UCSD-AML1 (cell line): ENCODE results near the gene PROCR.
"Not testable (repeated sequence)": the region's sequence is repeated elsewhere in the genome, so short reads cannot be mapped to it uniquely, and the experiment has no call there.

ENCODE experiments used
- DNase-seq: peaks from one replicate; lab custom pipeline; 2025; ENCODE audit not compliant: unreplicated experiment; lab: John Stamatoyannopoulos, UW

PROCR gene

DNA sequence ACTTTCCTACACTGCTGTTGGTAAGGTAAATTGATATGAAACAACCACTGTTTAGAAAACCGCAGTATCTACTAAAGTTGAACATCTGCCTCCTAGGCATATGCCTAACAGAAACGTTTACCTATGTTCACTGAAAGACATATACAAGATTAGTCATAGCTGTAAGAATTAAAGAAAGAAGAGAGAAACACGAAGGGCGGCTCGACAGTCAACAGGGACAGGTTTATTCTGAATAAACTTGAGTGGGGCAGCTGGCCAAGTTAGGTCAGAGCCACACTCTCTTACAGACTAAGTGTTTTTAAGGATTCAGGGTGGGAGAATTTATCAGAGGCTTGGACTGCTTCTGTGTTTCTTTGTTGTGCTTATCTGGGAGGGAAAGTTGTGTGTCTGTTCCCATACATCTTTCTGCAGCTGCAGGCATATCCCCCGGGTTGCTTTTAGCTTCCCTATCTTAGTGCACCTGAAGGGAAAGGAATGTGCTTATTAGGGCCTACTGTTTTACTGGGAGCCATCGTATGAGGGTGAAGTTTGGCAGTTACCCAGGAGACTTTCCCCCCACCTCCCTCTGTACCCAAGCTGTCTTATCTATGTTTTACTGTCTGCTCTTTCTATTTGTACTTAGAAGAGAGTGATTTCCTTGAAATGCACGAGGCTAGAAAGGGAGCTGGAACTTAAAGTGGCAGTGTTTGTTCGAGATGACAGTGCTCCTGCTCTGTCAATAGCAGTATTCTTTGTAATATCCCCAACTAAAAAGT is 20.4 kb downstream of the PROCR start:
- DNase-seq, result no peak

DNA sequence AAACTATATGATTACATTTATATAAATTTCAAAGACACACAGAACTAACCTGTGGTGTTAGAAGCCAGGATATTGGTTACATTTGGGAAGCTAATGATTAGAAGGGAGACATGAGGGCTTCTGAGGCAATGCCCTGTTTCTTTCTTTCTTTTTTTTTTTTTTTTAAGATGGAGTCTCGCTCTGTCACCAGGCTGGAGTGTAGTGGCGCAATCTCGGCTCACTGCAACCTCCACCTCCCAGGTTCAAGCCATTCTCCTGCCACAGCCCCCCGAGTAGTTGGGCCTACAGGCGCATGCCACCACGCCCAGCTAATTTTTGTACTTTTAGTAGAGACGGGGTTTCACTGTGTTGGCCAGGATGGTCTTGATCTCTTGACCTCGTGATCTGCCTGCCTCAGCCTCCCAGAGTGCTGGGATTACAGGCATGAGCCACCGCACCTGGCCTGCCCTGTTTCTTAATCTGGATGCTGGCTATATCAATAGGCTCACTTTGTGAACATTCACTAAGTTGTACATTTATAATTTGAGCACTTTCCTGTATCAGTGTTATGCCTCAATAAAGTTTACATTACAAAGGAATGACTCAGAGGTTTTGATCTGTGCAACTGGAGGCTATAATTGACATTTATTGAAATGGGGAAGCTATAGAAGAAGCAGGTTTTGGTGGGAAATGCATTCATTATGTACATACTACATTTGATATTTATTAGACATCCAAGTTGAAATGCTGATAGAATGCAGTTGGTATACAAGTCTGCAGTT is 21.3 kb downstream of the PROCR start:
- not testable (repeated sequence) for DNase-seq

DNA sequence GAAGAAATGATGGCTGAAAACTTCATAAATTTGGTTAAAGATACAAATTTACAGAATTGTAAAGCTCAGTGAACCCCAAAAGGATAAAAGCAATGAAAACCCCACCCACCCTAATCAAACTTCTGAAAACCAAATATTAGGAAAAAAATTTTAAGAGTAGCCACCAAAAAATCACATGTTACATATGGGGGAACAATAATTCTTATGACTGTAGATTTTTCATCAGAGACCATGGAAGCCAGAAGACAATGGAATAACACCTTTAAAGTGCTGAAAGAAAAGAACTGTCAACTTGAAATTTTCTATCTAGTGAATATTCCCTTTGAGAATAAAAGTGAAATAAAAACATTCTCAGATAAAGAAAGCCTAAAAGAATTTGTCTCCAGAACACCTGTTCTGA is 24.4 kb downstream of the PROCR start:
- DNase-seq, result no peak

DNA sequence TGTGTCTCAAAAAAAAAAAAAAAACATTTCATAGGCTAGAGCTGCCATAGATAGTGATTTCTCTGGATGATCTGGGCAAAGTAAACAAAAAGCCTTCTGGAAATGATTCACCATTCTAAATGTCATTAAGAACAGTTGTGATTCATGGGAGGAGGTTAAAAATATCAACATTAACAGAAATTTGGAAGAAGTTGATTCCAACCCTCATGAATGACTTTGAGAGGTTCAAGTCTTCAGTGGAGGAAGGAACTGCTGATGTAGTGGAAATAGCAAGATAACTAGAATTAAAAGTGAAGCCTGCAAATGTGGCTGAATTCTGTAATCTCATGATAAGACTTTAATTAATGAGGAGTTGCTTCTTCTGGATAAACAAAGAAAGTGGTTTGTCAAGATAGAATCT is 27.9 kb downstream of the PROCR start:
- no peak for DNase-seq

DNA sequence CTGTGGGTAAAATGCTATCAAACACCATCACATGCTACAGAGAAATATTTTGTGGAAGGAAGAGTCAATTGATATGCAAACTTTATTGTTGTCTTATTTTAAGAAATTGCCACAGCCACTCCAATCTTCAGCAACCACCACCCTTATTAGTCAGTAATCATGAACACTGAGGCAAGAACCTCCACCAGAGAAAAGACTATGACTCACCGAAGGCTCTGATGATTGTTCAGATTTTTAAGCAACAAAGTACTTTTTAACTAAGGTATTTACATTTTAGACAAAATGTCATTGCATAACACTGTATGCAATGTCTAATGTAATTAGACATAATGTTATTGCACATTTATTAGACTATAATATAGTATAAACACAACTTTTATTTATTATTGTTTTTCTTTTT is 28.4 kb downstream of the PROCR start:
- no peak for DNase-seq

DNA sequence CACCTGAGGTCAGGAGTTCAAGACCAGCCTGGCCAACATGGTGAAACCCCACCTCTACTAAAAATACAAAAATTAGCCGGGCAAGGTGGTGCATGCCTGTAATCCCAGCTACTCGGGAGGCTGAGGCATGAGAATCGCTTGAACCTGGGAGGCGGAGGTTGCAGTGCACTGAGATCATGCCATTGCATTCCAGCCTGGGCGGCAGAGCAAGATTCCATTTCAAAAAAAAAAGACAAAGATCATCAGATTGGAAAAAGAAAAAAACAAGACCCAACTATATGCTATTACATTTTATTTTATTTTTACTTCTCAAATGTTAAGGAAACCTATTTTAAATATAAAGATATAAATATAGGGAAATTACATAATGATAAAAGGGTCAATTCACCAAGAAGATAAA is 29.6 kb downstream of the PROCR start:
- DNase-seq, result not testable (repeated sequence)

DNA sequence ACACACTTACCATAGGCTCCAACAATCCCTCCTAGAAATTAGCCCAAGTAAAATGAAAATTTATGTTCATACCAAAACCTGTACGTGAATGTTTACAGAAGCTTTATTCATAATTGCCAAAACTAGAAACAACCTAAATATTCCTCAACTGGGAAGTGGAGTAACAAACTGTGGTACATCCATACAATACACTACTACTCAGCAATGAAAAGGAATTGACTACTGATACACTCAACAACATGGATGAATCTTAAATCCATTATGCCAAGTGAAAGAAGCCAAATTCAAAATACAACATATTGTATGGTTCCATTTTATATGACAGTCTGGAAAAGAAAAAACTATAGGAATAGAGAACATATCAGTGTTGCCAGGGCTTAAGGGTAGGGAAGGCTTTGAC is 34.9 kb downstream of the PROCR start:
- no peak for DNase-seq

DNA sequence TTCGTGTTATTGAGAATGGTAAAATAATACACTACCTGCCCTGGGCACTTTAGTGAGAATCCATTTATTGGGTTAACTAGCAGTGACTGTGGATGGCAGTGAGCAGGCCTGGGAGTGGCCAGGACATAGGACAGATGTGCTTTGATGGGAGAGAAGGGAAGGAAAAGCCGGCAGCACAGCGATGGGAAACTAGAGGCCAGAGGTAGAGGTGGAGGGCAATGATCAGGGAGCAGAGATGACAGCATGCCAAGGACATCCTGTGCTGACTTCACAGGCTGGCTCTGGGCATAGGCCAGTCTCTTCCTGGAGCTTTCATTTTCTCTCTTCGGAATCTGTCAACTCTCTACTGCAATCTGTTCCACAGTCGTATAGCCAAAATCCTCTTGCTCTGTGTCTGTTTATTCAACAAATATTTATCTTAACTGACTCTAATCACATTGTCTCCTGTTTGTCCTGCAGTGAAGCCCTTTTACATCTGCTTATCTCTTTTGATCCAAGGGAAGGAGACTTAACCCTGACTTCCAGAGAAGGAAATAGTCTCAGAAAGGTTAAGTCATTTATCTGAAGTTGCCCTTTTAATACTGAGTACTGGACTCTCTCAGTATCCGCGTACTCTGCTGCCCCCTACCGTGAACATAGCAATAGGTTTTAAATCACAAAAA is 36.2 kb downstream of the PROCR start:
- DNase-seq, result peak; percentile 58

DNA sequence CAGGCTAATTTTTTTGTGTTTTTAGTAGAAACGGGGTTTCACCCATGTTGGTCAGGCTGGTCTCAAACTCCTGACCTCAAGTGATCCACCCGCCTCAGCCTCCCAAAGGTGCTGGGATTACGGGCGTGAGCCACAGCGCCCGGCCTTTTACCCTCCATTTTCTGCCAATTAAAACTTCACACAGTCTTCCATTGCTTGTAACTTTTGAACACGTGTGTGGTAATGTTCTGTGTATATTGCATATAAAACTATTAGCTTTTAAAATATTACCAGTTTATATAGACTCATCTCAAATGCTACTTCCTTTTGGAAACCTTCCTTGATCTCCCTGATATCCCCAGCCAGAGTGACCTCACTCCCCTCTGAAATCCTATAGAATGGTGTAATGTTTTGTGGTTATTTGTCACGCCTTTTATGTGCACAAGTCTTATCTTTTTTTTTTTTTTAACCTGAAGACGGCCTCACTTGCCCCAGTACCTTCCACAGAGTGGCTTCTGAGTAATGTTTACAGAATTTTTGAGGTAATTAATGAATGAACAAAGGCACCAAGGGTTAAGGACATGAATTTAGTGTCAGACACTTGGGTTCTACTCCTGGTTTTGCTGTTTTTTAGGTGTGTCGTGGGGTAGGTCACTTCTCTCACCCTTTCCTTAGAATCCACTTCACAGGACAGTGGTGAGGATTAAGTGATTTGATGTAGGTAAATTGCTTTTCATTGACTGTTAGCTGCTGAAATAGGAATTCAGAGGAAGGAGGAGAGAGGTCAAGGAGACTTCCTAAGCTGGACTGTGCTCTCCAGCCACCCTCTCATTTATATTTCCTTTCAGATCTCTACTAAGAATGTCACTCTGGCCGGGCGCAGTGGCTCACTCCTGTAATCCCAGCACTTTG is 43.4 kb downstream of the PROCR start:
- DNase-seq, result no peak

DNA sequence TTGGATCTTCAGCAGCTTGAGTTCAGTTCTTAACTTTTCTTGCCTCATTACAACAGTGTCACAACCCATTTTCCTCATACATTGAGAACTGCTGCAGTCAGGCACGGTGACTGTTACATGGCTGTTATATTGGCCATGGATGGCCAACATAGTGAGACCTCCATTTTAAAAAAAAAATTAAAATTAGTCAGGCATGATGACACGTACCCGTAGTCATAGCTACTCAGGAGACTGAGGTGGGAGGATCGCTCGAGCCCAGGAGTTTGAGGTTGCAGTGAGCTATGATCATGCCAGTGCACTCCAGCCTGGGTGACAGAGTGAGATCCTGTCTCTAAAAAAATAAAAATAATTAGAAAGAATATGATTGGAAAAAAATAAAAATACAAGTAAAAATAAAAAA is 44.7 kb downstream of the PROCR start:
- no peak for DNase-seq

DNA sequence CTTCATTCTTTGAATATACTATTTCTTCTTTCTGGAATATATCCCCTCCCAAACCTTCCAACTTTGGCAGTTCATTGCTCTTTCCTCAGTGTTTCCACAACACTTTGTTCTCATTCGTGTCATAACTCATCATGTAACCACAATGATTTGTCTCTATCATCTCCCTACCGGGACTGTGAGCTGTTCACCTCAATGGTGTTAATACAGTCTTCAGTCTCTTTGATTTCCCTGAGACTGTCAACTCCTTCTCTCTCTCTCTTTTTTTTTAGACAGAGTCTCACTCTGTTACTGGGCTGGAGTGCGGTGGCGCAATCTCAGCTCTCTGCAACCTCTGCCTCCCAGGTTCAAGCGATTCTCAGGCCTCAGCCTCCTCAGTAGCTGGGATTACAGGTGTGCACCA is 52.1 kb downstream of the PROCR start:
- DNase-seq, result no peak

DNA sequence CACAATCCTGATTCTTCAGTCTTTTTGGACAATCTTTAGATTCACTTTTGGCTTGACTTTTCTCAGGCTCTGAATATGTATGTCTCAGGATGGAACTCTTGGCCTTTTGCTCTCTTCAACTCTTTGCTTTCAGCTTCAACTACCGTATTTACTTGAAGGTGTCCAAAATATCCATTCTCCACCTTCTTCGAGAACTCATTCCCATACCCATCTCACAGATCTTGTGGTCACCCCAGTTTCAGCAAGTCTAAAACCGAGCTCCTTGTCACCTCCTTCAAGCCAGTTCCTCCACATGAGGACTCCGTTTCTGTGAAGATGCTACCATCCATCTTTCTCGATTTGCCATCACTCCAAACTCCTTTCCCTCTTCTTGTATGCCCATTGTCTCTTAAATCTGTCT is 52.7 kb downstream of the PROCR start:
- no peak for DNase-seq

DNA sequence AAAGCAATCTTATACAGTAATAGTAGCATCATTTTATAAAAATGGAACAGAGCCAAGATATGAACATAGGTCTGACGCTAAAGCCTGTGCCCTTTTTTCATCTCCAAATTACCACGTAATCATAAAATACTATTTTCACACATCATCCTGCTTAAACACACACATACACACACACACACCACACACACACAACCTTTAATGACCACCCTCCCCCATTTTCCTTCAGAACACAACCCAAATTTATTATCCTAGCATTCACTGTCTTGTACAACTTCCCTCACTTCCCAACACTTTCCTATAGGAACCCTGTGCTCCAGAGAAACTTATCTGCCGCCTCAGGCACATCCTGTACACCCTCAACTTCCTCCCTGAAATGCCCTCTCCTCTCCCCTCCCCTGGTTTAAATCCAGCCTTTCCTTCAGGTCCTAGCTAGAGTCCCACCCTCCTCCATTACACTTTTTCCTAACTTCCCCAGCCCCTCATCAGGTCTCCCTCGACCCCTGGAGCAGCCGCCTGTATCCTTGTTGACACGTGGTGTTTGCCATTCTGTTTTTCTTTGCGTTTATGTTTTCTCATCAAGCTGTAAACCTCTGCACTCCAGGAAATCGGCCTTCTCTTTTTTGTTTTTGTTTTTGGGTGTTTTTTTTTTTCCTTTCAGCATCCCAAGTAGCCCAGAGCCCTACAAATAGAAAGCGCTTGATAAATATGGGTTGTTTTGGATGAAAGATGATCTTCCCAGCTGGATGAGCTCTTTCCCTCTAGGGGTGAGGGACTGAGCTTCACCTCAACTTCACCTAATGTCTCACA is 53.6 kb downstream of the PROCR start:
- no peak for DNase-seq

DNA sequence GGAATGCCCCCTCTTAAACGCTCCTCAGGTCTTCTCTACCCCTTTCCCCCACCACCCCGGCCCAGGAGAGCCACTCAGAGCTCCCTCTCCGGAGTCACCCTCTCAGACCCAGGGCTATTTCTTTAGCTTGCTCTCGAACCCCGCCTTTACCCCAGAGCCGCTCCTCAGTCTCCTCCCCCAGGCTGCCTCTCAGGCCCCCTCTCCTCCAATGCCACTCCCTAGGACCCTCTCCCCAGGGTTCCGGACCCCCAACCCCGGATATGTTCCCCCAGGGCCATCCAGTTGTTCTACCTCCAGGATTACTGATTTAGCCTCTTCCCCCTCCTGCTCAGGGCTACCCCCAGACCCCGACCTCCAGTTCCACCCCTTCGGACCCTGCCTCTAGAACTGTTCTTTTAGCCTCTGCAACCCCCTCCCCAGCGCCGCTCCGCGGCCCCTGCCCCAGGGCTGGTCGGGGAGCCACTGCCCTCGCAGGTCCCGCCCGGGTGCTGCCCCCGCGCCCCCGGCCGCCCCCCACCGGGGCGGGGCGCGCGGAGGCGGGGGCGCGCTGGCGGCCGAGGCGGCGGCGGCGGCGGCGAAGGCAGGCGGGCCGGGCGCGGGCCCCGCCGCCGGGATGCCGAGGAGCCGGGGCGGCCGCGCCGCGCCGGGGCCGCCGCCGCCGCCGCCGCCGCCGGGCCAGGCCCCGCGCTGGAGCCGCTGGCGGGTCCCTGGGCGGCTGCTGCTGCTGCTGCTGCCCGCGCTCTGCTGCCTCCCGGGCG is 54.4 kb downstream of the PROCR start, which contains the start of gene MMP24:
TSS of gene MMP24 (plus strand) at position 565 of the 758 bp plus-strand sequence. CDS start at position 614, 49 bp downstream.
- DNase-seq, result no peak
